ENCODE measurements around the gene NUP42. TPM values are rescaled to one million over a fixed set of nuclear protein-coding genes. Genes with fewer than 3 reads are reported as not detected.

The NUP42 gene
- total and polyA plus RNA-seq, 9 of the 15 experiments (the other 6 are each of a cell fraction or from before 2014, with no cell fraction given) = 41.8 to 86.4 (median 71.2) TPM

DNA sequence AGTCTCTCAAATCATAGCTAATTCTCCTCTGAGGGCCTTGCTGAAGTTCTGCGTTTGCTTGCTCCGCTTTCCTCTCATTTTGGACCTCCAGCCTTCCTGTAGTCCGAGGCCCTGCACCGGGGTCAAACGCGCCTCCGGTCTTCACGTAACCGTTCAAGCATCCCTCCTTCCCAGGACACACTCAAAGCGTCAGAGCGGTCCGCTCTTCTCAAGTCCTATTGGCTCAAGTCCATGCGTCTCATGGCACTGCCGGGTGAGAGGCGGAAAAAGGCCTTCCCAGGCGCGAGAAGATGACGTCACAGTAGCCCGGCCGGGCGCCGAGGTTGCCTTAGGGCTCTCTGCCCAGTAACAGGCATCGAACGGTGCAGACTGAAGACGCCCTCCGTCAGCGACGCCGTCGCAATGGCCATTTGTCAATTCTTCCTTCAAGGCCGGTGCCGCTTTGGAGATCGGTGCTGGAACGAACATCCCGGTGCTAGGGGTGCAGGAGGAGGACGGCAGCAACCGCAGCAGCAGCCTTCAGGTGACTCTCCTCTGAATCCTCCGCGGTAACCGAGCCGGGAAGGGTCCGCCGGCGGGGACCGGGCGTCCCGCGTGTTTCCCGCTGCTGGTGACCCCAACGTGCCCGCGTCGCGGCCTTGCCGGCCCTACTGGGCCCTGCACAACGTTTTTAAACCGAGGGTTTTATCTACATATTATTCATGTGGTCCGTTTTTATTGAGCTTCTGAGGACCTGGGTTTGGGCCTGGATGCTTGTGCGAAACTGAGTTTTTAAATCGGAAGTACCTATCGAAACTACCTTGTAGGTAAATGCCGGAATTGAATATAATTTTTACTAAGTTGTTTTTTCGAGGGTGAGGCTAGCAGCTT is at the start of gene NUP42 (continued):
- no peak for TF ChIP-seq ZC3H8 (IDR thresholded peaks at IDR 0.05)
- peak; percentile 32; the same call in 1 of the 2 replicates for TF ChIP-seq RB1 (IDR thresholded peaks at IDR 0.05; ENCODE audit: low read depth)
- TF ChIP-seq, protein P1, sequence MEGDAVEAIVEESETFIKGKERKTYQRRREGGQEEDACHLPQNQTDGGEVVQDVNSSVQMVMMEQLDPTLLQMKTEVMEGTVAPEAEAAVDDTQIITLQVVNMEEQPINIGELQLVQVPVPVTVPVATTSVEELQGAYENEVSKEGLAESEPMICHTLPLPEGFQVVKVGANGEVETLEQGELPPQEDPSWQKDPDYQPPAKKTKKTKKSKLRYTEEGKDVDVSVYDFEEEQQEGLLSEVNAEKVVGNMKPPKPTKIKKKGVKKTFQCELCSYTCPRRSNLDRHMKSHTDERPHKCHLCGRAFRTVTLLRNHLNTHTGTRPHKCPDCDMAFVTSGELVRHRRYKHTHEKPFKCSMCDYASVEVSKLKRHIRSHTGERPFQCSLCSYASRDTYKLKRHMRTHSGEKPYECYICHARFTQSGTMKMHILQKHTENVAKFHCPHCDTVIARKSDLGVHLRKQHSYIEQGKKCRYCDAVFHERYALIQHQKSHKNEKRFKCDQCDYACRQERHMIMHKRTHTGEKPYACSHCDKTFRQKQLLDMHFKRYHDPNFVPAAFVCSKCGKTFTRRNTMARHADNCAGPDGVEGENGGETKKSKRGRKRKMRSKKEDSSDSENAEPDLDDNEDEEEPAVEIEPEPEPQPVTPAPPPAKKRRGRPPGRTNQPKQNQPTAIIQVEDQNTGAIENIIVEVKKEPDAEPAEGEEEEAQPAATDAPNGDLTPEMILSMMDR (IDR thresholded peaks at IDR 0.05 in 2 of 3, conservative IDR thresholded peaks at IDR 0.05 in 1 of 3; ENCODE audit: insufficient read depth in 2 of 3, low read depth in 1 of 3, low read length in 3 of 3) = no peak
- TF ChIP-seq CREB1 (IDR thresholded peaks at IDR 0.05) = peak; percentile 98
- TF ChIP-seq CREB1 (CRISPR knock-in tag; IDR thresholded peaks at IDR 0.05) = peak; percentile 99
- TF ChIP-seq MEIS2 (IDR thresholded peaks at IDR 0.05; ENCODE audit: partially characterized antibody) = peak; percentile 81
- TF ChIP-seq, protein P2, sequence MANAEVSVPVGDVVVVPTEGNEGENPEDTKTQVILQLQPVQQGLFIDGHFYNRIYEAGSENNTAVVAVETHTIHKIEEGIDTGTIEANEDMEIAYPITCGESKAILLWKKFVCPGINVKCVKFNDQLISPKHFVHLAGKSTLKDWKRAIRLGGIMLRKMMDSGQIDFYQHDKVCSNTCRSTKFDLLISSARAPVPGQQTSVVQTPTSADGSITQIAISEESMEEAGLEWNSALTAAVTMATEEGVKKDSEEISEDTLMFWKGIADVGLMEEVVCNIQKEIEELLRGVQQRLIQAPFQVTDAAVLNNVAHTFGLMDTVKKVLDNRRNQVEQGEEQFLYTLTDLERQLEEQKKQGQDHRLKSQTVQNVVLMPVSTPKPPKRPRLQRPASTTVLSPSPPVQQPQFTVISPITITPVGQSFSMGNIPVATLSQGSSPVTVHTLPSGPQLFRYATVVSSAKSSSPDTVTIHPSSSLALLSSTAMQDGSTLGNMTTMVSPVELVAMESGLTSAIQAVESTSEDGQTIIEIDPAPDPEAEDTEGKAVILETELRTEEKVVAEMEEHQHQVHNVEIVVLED (CRISPR knock-in tag; IDR thresholded peaks at IDR 0.05) = peak; percentile 58
- TF ChIP-seq RBM25 (IDR thresholded peaks at IDR 0.05; ENCODE audit: low read depth, low read length, severe bottlenecking) = no peak
- TF ChIP-seq, protein P3, sequence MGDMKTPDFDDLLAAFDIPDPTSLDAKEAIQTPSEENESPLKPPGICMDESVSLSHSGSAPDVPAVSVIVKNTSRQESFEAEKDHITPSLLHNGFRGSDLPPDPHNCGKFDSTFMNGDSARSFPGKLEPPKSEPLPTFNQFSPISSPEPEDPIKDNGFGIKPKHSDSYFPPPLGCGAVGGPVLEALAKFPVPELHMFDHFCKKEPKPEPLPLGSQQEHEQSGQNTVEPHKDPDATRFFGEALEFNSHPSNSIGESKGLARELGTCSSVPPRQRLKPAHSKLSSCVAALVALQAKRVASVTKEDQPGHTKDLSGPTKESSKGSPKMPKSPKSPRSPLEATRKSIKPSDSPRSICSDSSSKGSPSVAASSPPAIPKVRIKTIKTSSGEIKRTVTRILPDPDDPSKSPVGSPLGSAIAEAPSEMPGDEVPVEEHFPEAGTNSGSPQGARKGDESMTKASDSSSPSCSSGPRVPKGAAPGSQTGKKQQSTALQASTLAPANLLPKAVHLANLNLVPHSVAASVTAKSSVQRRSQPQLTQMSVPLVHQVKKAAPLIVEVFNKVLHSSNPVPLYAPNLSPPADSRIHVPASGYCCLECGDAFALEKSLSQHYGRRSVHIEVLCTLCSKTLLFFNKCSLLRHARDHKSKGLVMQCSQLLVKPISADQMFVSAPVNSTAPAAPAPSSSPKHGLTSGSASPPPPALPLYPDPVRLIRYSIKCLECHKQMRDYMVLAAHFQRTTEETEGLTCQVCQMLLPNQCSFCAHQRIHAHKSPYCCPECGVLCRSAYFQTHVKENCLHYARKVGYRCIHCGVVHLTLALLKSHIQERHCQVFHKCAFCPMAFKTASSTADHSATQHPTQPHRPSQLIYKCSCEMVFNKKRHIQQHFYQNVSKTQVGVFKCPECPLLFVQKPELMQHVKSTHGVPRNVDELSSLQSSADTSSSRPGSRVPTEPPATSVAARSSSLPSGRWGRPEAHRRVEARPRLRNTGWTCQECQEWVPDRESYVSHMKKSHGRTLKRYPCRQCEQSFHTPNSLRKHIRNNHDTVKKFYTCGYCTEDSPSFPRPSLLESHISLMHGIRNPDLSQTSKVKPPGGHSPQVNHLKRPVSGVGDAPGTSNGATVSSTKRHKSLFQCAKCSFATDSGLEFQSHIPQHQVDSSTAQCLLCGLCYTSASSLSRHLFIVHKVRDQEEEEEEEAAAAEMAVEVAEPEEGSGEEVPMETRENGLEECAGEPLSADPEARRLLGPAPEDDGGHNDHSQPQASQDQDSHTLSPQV (IDR thresholded peaks at IDR 0.05) = 0 out of 2 replicates have a peak, but pooled peaks have one; percentile 41
- TF ChIP-seq PHB (CRISPR knock-in tag; IDR thresholded peaks at IDR 0.05) = no peak
- 0 out of 4 replicates have a peak, but pooled peaks of 1 of the 2 experiments have one; percentile 42 for TF ChIP-seq SIN3A (IDR thresholded peaks at IDR 0.05; ENCODE audit: borderline replicate concordance in 2 of 2, control insufficient read depth in 1 of 2, low read depth in 2 of 2, low read length in 2 of 2)
- TF ChIP-seq, protein P4, sequence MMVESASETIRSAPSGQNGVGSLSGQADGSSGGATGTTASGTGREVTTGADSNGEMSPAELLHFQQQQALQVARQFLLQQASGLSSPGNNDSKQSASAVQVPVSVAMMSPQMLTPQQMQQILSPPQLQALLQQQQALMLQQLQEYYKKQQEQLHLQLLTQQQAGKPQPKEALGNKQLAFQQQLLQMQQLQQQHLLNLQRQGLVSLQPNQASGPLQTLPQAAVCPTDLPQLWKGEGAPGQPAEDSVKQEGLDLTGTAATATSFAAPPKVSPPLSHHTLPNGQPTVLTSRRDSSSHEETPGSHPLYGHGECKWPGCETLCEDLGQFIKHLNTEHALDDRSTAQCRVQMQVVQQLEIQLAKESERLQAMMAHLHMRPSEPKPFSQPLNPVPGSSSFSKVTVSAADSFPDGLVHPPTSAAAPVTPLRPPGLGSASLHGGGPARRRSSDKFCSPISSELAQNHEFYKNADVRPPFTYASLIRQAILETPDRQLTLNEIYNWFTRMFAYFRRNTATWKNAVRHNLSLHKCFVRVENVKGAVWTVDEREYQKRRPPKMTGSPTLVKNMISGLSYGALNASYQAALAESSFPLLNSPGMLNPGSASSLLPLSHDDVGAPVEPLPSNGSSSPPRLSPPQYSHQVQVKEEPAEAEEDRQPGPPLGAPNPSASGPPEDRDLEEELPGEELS (CRISPR knock-in tag; IDR thresholded peaks at IDR 0.05; ENCODE audit: borderline replicate concordance) = peak; percentile 38; the same call in 1 of the 2 replicates
- TF ChIP-seq TBL1XR1 (IDR thresholded peaks at IDR 0.05; ENCODE audit: low read length in 2 of 2) = peak in 1 of 2 experiments; percentile 75; a peak in 1 of 4 replicates
- no peak; the same call in 1 of the 2 replicates for TF ChIP-seq SAFB (IDR thresholded peaks at IDR 0.05; ENCODE audit: borderline replicate concordance, low read depth, low read length)
- TF ChIP-seq RBM34 (IDR thresholded peaks at IDR 0.05; ENCODE audit: borderline replicate concordance, insufficient read depth, low read length) = no peak
